ENCODE measurements around the gene THAP7.

- TF ChIP-seq CTCF (conservative IDR thresholded peaks at IDR 0.05; ENCODE audit: low read depth, low read length) (no peak), ELK1 (IDR thresholded peaks at IDR 0.05; ENCODE audit: borderline replicate concordance, low read depth, low read length) (no peak), RAD21 (IDR thresholded peaks at IDR 0.05; ENCODE audit: low read length) (no peak), POLR2A (IDR thresholded peaks at IDR 0.05; ENCODE audit: low read depth, low read length) (no peak), MXI1 (IDR thresholded peaks at IDR 0.05; ENCODE audit: borderline replicate concordance, low read depth, low read length) (no peak)
Observed at GRCh38 chr22:20962491-20962945, 39.4 kb downstream of the THAP7 start.
